Panc1 (cell line): ENCODE measurements around the gene MSANTD2. TPM values are rescaled to one million over a fixed set of nuclear protein-coding genes. Genes with fewer than 3 reads are reported as not detected.

Experiments used
- ATAC-seq: fragments of 200-7000 bp; cut with Tn5 transposase; 2 replicates; pipeline ENCODE4 v1.9.1; 2020; ENCODE audit warnings: mild to moderate bottlenecking, moderate library complexity
- BruUV-seq: library from RNA; stranded (reverse); fragments of 400-500 nt; replicated peaks from 2 replicates; lab custom pipeline; 2021; lab: Mats Ljungman, UMichigan
- CTCF ChIA-PET: fragments of 300-600 bp; sonication (Branson Sonifier 250); formaldehyde crosslinking; loops from one replicate; lab custom pipeline; 2022; ENCODE audit warnings: antibody characterized with exemption; lab: Charles Lee
- POLR2A ChIA-PET: fragments of 300-600 bp; sonication (Branson Sonifier 250); formaldehyde crosslinking; loops from one replicate; lab custom pipeline; 2022; ENCODE audit warnings: antibody characterized with exemption; lab: Charles Lee
- DNase-seq: peaks from one replicate; pipeline ENCODE4 v3.0.0-alpha.2; 2010; ENCODE audit warnings: low read depth, low spot score
- H3K27ac ChIP-seq: 2 replicates; pipeline ENCODE4 v1.5.1; 2011; ENCODE audit warnings: mild to moderate bottlenecking, low read length, inconsistent platforms
- H3K27me3 ChIP-seq: fragments of 200-500 bp; sonication (Bioruptor generic); 2 replicates; pipeline ENCODE4 v1.6.0; 2014; ENCODE audit warnings: low read length, inconsistent platforms; ENCODE audit not compliant: control insufficient read depth, insufficient read depth
- H3K36me3 ChIP-seq: fragments of 200-500 bp; sonication (Bioruptor generic); 2 replicates; pipeline ENCODE4 v1.5.1; 2014; ENCODE audit warnings: inconsistent platforms, mild to moderate bottlenecking, low read length, moderate library complexity; ENCODE audit not compliant: control insufficient read depth, insufficient read depth
- H3K4me1 ChIP-seq: 2 replicates; pipeline ENCODE4 v1.5.1; 2011; ENCODE audit warnings: inconsistent platforms, mild to moderate bottlenecking, low read length, moderate library complexity; ENCODE audit not compliant: control insufficient read depth, insufficient read depth
- H3K4me3 ChIP-seq, 2 experiments: 2 replicates each; pipeline ENCODE4 v1.5.1; 2011 to 2012; ENCODE audit warnings: low read depth in 2 of 2, low read length in 2 of 2, mild to moderate bottlenecking in 2 of 2, inconsistent platforms in 1 of 2, moderate library complexity in 1 of 2
- H3K9me3 ChIP-seq: fragments of 200-500 bp; sonication (Bioruptor generic); 2 replicates; pipeline ENCODE4 v1.5.1; 2014; ENCODE audit warnings: low read depth, mild to moderate bottlenecking, inconsistent platforms, low read length, moderate library complexity; ENCODE audit not compliant: control insufficient read depth, insufficient read depth
- CTCF ChIP-seq: fragments of 450-650 bp; IDR thresholded peaks from 2 replicates; pipeline ENCODE4 v1.5.1; 2017; ENCODE audit warnings: mild to moderate bottlenecking
- POLR2AphosphoS5 ChIP-seq: IDR thresholded peaks from 2 replicates; pipeline ENCODE4 v1.6.1; 2012; ENCODE audit warnings: mild to moderate bottlenecking, low read depth, low read length, moderate library complexity
- REST ChIP-seq, 2 experiments: IDR thresholded peaks; 2 replicates each; pipeline ENCODE4 v1.6.1; 2011 to 2012; ENCODE audit warnings: low read depth in 2 of 2, control low read depth in 1 of 2, low read length in 1 of 2, mild to moderate bottlenecking in 1 of 2, moderate library complexity in 1 of 2; ENCODE audit not compliant: insufficient read depth in 1 of 2
- SIN3A ChIP-seq: IDR thresholded peaks from 2 replicates; pipeline ENCODE4 v1.6.1; 2012; ENCODE audit warnings: low read depth, mild to moderate bottlenecking, low read length, moderate library complexity, borderline replicate concordance; ENCODE audit not compliant: insufficient read depth
- TCF7L2 ChIP-seq: IDR thresholded peaks from 2 replicates; pipeline ENCODE4 v1.6.1; 2011; ENCODE audit warnings: mild to moderate bottlenecking, low read depth, low read length, inconsistent platforms
- in situ Hi-C: cut with HindIII; loops from 2 replicates; pipeline ENCODE4 v1.10.0; 2016; ENCODE audit warnings: low sequenced_read_pairs, low pct_unique_long_range_greater_than_20kb
- intact Hi-C: fragments of 100-400 bp; cut with micrococcal nuclease; formaldehyde crosslinking; loops from one replicate; pipeline ENCODE4 v1.10.0; 2022; ENCODE audit not compliant: unreplicated experiment
- total RNA-seq: library from RNA; stranded (reverse); gene quantifications from one replicate; pipeline ENCODE4 v1.2.1, GENCODE V29; 2021; ENCODE audit not compliant: unreplicated experiment

Gene MSANTD2
- total RNA-seq, 1 experiment from 2014 or later = 20.5 TPM

GRCh38 chr11:124844664-124845079 is 44.5 kb upstream of the MSANTD2 start:
- no peak for DNase-seq
- no peak for TF ChIP-seq POLR2AphosphoS5
- Histone ChIP-seq H3K36me3 (no peaks in the 10 kb centered on the region), H3K4me3 (peak overlapping the region in 1 of 2 experiments; percentile 16; a peak in 1 of 4 replicates), H3K4me1 (peaks cover 3% of the 10 kb centered on the region), H3K27me3 (peaks cover 91% of the 10 kb centered on the region), H3K27ac (no peak overlapping the region), H3K9me3 (no peaks in the 10 kb centered on the region)
- in situ Hi-C loops = no loop called here
- POLR2A ChIA-PET = no interaction called here
- BruUV-seq = no TSS peak
- intact Hi-C loops = no loop called here
- CTCF ChIA-PET = no interaction called here
- no peak for ATAC-seq

- H3K27ac ChIP-seq = no peak overlapping the region
- CTCF ChIA-PET = no interaction called here
Measured at GRCh38 chr11:124843616-124843910, 43.4 kb upstream of the MSANTD2 start.

More at GRCh38 chr11:124843616-124843910, 43.4 kb upstream of the MSANTD2 start:
- DNase-seq (no peak), ATAC-seq (no peak)
- in situ Hi-C loops (no loop called here), intact Hi-C loops (no loop called here)
- no peaks in the 10 kb centered on the region for H3K36me3 ChIP-seq
- no TSS peak for BruUV-seq
- no peak overlapping the region for H3K4me3 ChIP-seq
- peaks cover 90% of the 10 kb centered on the region for H3K27me3 ChIP-seq
- H3K4me1 ChIP-seq = peaks cover 3% of the 10 kb centered on the region
- H3K9me3 ChIP-seq = no peaks in the 10 kb centered on the region
- POLR2A ChIA-PET = interaction anchor here (0.7 kb wide), 1 partner anchor 210 kb away, joined by 4 read pairs; no protein-coding TSS in a partner anchor
- no peak for TF ChIP-seq TCF7L2
- TF ChIP-seq SIN3A = no peak
- TF ChIP-seq REST (IDR thresholded peaks at IDR 0.05; ENCODE audit: insufficient read depth in 1 of 2, low read depth in 2 of 2, low read length in 1 of 2) = no peak
- TF ChIP-seq CTCF = no peak
- TF ChIP-seq POLR2AphosphoS5 = no peak
